Smooth muscle cell (in vitro differentiated cells): ENCODE data around the gene PPP1R13B. TPM values are rescaled to one million over a fixed set of nuclear protein-coding genes. Genes with fewer than 3 reads are reported as not detected.

Experiments
- DNase-seq: peaks from one replicate; lab custom pipeline; 2025; ENCODE audit not compliant: unreplicated experiment; lab: John Stamatoyannopoulos, UW
- H2AFZ ChIP-seq: fragments of 200-600 bp; sonication (generic); 2 replicates; pipeline ENCODE4 v1.6.0; 2016; ENCODE audit warnings: antibody characterized with exemption, low read depth, mild to moderate bottlenecking
- H3F3A ChIP-seq: fragments of 200-600 bp; sonication (generic); 2 replicates; pipeline ENCODE4 v1.6.0; 2017; ENCODE audit warnings: antibody characterized with exemption, low read depth
- H3K27ac ChIP-seq: fragments of 200-600 bp; sonication (generic); 2 replicates; pipeline ENCODE4 v1.5.1; 2016; ENCODE audit warnings: low read depth, mild to moderate bottlenecking
- H3K27me3 ChIP-seq: fragments of 200-600 bp; sonication (generic); 2 replicates; pipeline ENCODE4 v1.6.1; 2016; ENCODE audit warnings: low read depth, mild to moderate bottlenecking
- H3K36me3 ChIP-seq: fragments of 200-600 bp; sonication (generic); 2 replicates; pipeline ENCODE4 v1.5.1; 2016; ENCODE audit warnings: low read depth
- H3K4me1 ChIP-seq: fragments of 200-600 bp; sonication (generic); 2 replicates; pipeline ENCODE4 v1.5.1; 2016; ENCODE audit warnings: low read depth
- H3K4me2 ChIP-seq: fragments of 200-600 bp; sonication (generic); 2 replicates; pipeline ENCODE4 v1.6.0; 2016; ENCODE audit warnings: mild to moderate bottlenecking
- H3K4me3 ChIP-seq: fragments of 200-600 bp; sonication (generic); 2 replicates; pipeline ENCODE4 v1.5.1; 2016; ENCODE audit warnings: mild to moderate bottlenecking
- H3K79me2 ChIP-seq: fragments of 200-600 bp; sonication (generic); 2 replicates; pipeline ENCODE4 v1.6.0; 2016; ENCODE audit warnings: low read depth, mild to moderate bottlenecking
- H3K9ac ChIP-seq: fragments of 200-600 bp; sonication (generic); 2 replicates; pipeline ENCODE4 v1.6.0; 2016; ENCODE audit warnings: low read depth
- H3K9me3 ChIP-seq: fragments of 200-600 bp; sonication (generic); replicated peaks from 2 replicates; pipeline ENCODE4 v1.5.1; 2016; ENCODE audit warnings: low read depth
- H4K20me1 ChIP-seq: fragments of 200-600 bp; sonication (generic); 2 replicates; pipeline ENCODE4 v1.6.0; 2016; ENCODE audit warnings: low read depth
- CTCF ChIP-seq: fragments of 200-600 bp; sonication (generic); IDR thresholded peaks from 2 replicates; pipeline ENCODE4 v1.5.1; 2017; ENCODE audit warnings: borderline replicate concordance, mild to moderate bottlenecking, antibody characterized with exemption; ENCODE audit not compliant: insufficient read depth, poor library complexity, severe bottlenecking
- WGBS: methylation state at CpG from one replicate; pipeline ENCODE4 v1.1.7; 2016; ENCODE audit warnings: low lambda C conversion rate; 5-methylcytosine and 5-hydroxymethylcytosine counted together
- polyA plus RNA-seq: library from polyadenylated mRNA; unstranded; fragments of >200 nt; fragmentation: Nextera tagmentation; extraction: Ambion mirVana; gene quantifications from 2 replicates; pipeline ENCODE4 v1.2.1, GENCODE V29; 2016
- total RNA-seq: library from RNA; depleted of rRNA; stranded (reverse); fragments of >200 nt; gene quantifications from 2 replicates; pipeline ENCODE4 v1.2.3, GENCODE V29; 2014

PPP1R13B gene
- total and polyA plus RNA-seq, 2 experiments from 2014 or later = 2.3 to 4.3 TPM

- DNase-seq = no peak
- no peak overlapping the region for H3K4me3 ChIP-seq
Observed at GRCh38 chr14:103859416-103860202, 12.2 kb upstream of the PPP1R13B start.

GRCh38 chr14:103858063-103858781 lies 10.8 kb upstream of the PPP1R13B start:
- no peak for DNase-seq
- H3K4me1 ChIP-seq = peaks cover 8% of the 10 kb centered on the region
- H4K20me1 ChIP-seq = no peaks in the 10 kb centered on the region
- H3K36me3 ChIP-seq = no peaks in the 10 kb centered on the region
- no peak overlapping the region for H3K27ac ChIP-seq
- no peak overlapping the region for H3K4me2 ChIP-seq
- H2AFZ ChIP-seq = no peak overlapping the region
- H3K27me3 ChIP-seq = no peaks in the 10 kb centered on the region
- 63% methylated on average over 13 of the region's 13 CpGs for WGBS
- no peak for TF ChIP-seq CTCF
- H3K9ac ChIP-seq = no peak overlapping the region
- H3K4me3 ChIP-seq = no peak overlapping the region
- H3K79me2 ChIP-seq = no peaks in the 10 kb centered on the region
- no peaks in the 10 kb centered on the region for H3K9me3 ChIP-seq
- H3F3A ChIP-seq = no peaks in the 10 kb centered on the region

More at GRCh38 chr14:103859416-103860202, 12.2 kb upstream of the PPP1R13B start:
- Histone ChIP-seq H2AFZ (no peak overlapping the region), H4K20me1 (no peaks in the 10 kb centered on the region), H3K9me3 (no peaks in the 10 kb centered on the region), H3K27ac (no peak overlapping the region), H3K4me1 (peaks cover 8% of the 10 kb centered on the region), H3F3A (no peaks in the 10 kb centered on the region), H3K79me2 (no peaks in the 10 kb centered on the region), H3K27me3 (no peaks in the 10 kb centered on the region), H3K9ac (no peak overlapping the region), H3K36me3 (no peaks in the 10 kb centered on the region), H3K4me2 (no peak overlapping the region)
- no peak for TF ChIP-seq CTCF
- 94% methylated on average over 17 of the region's 18 CpGs for WGBS

- H3K4me1 ChIP-seq = peaks cover 8% of the 10 kb centered on the region
- H3K79me2 ChIP-seq = no peaks in the 10 kb centered on the region
- H3F3A ChIP-seq = no peaks in the 10 kb centered on the region
- H2AFZ ChIP-seq = no peak overlapping the region
- no peaks in the 10 kb centered on the region for H3K9me3 ChIP-seq
- H3K4me2 ChIP-seq = no peak overlapping the region
- DNase-seq = no peak
- no peaks in the 10 kb centered on the region for H4K20me1 ChIP-seq
- no peak overlapping the region for H3K4me3 ChIP-seq
- no peaks in the 10 kb centered on the region for H3K36me3 ChIP-seq
- no peaks in the 10 kb centered on the region for H3K27me3 ChIP-seq
- H3K9ac ChIP-seq = no peak overlapping the region
- H3K27ac ChIP-seq = no peak overlapping the region
- TF ChIP-seq CTCF = no peak
- 77% methylated on average over 6 of the region's 6 CpGs for WGBS
Observed at GRCh38 chr14:103857256-103857655, 9.9 kb upstream of the PPP1R13B start.
